Stimulated activated CD8-positive, alpha-beta memory T cell treated with anti-CD3 and anti-CD28 coated beads, Interleukin-2, amount 100 ng/mL, for 1 hour (primary cell): ENCODE results near the gene GPR55.

Experiments
- DNase-seq, 2 donors: peaks; one replicate each; pipeline ENCODE4 v3.0.0-alpha.2; 2020; ENCODE audit warnings: low read depth in 2 of 2

The GPR55 gene

DNA sequence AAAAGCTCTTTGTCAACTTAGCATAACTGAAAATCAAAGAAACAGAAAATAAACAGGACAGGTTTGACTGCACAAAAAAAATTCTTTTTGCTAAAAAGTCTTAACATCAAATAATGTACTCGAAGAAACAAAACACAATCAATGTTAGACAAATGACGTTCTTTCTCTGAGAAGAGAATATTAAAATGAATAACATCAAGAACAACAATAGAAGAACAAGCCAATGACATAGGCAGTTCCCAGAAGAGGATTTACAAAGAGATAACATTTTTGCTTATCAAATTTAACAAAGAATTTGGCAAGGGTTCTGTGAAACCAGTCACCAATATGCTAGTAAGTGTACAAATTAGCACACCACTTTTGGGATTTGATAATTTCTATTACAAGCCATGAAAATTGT, 5.8 kb downstream of the GPR55 start:
- no peak for DNase-seq

DNA sequence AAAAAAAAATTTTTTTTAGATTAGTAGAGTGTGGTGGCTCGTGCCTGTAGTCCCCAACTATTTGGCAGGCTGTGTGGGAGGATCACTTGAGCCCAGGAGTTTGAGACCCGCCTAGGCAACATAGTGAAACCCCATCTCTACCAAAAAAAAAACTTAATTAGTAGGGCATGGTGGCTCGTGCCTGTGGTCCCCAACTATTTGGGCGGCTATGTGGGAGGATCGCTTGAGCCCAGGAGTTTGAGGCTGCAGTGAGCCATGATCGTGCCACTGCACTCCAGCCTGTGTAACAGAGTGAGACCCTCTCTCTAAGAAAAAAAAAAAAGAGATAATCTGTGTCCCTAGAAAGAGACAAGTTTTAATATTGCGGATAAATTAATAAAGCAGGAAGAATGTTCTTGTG, 8.8 kb downstream of the GPR55 start:
- no peak for DNase-seq

DNA sequence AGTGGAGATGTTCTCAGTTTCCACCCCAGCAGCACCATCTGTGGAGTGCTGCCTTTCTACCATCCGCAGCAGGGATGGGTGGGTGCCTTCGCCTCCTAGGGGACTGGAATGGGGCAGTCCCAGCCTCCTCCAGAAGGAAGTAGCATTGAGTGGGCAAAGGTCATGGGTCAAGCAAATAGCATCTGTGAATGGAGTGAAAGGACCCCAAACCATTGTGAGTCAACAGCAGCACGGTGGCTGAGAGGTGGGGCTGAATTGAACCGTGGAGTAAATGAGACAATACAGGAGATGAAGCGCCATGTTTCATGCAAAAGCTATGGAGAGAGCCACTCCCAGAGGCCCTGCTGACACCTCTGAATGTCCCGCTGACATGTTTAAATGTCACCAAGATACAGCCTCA, 9.7 kb downstream of the GPR55 start:
- DNase-seq: no peak

DNA sequence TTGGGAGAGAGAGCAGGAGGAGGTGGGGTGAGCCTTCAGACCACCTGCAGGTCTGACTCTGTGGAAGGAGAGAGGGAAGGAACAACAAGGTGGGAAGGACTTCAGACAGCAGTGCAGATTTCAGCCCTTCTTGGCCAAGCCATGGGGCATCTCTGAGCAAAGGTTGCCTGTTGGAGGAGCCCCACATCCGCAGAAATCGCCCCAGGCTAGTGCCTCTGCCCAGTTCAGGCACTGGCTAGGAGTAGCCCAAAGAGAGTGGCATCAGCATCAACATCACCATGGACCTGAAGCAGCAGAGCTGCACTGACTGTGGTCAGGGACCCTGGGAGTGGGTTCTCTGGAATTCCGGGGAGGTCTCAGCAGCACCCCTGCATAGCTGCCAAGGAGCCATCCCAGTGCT, 10.2 kb downstream of the GPR55 start:
- no peak for DNase-seq

DNA sequence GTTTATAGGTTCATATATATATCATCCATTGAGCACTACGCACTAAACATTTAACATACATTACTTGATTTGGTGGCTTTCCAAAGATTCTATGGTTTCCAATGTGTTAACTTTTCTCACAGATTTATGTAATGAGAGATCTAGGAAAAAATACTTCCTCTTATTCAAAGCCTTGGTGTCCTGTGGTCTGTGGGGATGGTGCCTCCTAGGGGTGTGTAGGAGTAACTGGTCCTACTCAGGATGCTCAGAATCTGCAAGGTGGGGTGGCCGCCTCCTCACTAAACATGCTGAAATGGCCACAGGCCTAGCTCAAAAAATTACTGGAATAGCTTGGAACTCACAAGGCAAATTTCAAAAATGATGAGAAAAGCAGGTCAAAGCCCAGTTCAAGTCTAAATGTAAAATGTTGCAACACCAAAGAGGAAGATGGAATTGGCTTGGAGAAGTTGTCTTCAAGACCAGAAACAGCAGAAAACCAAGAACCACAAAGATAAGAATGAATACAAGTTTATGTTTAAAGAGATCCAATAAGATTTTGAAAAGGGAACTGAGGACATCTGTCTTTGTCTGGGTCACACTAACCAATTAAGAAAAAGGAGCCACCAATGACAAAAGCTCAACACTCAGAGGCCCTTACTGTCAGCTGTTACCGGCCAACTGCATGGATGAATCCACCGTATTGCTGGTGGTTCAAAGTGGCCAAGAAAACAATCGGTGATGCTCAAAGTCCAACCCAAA, 11.5 kb downstream of the GPR55 start:
- no peak for DNase-seq

DNA sequence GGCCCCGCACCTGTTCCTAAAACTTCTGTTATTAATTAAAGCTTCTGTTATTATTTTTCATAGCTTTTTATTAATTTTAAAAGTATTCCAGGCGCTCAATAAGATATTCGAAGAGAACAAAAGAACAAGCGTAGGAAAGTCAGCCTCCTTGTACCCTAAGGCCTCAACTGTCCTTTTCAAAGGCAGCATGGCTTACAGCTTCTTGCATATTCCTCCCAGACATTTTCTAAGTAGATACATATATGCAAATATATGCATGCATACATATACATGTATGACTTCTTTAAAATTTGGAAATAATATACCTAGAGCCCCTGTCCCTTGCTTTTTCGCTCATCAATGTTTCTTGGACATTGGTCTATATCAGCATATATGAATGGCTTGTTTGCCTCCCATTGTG, 12.3 kb downstream of the GPR55 start:
- no peak for DNase-seq

DNA sequence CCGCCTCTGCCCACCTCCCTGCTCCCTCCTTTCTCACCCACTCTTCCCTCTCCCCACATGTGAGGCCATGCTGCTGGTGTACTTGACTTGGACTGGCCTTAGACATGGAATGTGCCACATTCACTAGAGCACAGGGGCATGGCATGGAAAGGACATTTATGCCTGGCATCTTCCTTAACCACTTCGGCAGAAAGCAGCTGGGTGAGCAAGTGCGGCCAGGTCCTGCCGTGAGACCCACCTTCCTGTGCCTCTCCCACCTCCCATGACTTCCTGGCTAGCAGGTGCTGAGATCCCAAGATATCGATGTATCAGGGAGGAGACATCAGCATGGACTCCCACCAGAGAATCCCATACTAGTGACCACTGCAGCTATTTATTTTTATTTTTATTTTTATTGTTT, 13.0 kb downstream of the GPR55 start:
- DNase-seq: no peak

DNA sequence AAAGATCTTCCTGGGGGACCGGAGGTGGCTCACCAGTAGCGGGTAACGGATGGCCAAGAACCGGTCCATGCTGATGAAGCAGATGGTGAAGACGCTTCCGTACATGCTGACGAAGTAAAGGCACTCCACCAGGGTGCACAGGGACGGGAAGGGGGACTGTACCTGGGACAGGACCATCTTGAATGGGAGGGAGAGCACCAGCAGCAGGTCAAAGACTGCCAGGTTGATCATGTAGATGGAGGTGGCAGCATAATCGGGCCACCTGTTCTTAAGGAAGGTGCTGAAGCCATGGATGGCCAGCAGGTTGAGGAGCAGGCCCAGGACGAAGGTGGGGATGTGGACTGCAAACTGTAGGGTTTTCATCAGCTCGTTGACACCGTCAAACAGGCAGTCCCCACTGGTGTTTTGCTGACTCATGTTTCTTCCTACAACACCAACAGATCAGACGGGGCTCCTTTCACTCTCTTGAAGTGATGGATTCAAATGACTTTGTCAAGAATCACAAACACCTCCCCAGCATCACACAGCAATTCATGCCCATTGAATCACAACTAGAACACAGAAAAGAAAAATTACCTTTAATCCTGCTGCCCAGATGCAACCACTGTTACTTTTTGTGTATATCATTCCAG, 14.4 kb downstream of the GPR55 start:
- no peak for DNase-seq

DNA sequence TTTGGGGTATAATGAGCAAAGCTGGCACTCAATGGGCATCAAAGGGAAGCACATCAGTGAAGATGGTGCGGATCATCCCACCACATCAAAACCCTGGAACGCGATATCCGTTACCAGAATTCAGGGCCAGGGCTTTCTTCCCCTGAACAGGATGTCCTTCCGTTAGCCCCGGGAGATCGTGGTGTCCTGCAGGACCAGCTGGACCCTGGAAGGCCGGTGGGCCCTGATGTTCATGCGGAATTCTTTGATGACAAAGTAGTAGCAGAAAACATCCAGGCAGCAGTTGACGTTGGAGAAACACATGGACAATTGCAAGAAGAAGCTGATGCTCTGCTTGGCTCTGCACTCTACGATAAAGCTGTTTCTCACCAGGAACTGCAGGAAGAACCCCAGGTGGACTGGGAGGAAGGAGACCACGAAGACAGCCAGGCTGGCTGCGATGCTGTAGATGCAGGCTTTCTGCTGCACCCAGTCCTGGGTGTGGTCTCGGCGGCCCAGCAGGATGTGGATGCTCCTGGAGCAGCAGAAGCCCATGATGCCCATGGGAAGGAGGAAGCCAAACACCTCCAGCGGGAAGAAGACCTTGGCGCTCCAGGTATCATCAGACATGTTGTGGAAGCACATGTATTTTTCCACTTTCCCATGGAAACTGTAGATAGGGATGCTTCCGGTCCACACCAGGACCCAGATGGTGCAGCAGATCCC, 15.0 kb downstream of the GPR55 start:
- DNase-seq: no peak

DNA sequence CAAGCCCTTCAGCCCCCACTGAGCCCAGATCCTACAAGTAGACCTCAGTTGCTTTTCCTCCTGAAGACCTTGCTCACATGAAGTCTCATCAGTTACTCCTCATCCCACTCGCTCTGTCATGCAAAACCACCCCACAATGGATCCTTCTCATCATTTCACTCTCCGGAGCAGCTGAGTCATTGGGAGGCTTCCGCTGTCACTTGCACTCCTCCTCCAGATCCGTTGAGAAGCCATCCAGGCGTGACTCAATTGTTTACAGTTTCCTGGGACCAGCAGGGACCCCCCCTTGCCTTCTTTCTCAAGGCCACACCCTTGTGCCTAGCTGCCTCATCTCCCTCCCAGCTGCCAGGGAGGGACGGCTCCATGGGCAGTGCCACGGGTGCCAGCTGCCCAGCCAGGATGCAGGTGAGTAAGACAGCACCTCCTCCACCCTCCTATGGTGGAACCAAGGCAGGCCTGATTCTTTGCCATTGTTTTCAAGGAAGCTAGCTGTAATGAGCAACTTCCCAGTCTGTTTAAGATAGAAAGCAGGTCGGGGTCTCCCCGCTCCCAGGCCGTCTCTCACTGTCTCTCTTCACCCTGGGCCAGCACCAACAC, 16.3 kb downstream of the GPR55 start:
- DNase-seq: no peak

DNA sequence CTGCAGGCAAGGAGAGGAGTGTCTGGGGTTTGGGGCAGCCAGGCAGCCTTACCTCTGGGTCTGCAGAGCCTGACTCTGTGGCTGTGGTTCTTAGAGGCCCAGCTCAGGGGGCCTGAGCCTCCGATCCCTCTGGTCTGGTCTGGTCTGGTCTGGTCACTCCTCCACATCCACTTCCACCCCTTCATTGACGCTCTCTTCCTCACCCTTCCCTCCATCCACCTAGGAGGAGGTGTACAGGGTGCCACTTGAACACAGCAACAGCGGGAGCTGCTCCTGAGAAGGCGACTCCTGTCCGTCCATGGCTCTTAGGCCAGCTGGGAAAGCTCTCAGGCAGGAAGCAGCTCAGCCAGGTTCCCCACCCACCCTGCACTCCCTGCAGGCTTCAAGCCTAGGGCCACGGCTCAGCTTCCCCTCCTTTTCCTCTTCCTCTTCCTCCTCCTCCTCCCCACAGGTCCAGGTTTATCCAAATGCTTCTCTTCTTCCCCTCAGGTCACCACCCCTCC, 16.9 kb downstream of the GPR55 start:
- DNase-seq: no peak

DNA sequence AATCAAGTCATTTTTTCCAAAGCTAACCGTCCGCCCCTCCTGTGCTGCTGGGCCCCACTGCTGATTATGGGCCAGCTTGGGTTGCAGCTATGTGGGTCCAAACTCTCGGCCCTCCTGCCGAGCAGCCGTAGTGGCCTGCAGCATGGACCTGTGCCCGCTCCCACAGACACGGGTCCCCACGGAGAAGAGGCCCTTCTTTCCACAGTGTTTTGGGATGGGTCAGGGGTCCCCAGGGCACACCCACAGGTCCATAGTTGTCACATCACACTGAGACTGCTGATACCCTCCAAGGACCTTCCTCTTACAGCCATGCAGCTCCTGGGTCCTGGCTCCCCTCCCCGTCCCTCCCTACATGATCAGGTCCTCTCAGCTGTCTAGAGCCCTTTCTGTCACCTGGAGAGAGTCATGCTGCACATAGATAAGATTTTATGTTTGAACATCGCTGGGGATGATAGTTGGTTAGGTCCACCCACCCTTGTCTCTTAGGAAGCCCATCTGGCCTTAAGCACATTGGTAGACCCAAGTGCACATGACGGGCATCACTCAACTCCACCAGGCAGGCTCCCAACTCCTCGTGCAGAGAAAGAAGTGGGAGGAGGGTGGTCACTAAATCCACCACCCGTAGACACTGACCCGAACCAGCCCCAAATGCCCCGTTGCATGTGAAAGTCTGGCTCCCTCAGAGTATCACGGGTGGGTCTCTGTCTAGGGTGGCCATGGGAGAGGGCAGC, 17.5 kb downstream of the GPR55 start:
- no peak for DNase-seq

DNA sequence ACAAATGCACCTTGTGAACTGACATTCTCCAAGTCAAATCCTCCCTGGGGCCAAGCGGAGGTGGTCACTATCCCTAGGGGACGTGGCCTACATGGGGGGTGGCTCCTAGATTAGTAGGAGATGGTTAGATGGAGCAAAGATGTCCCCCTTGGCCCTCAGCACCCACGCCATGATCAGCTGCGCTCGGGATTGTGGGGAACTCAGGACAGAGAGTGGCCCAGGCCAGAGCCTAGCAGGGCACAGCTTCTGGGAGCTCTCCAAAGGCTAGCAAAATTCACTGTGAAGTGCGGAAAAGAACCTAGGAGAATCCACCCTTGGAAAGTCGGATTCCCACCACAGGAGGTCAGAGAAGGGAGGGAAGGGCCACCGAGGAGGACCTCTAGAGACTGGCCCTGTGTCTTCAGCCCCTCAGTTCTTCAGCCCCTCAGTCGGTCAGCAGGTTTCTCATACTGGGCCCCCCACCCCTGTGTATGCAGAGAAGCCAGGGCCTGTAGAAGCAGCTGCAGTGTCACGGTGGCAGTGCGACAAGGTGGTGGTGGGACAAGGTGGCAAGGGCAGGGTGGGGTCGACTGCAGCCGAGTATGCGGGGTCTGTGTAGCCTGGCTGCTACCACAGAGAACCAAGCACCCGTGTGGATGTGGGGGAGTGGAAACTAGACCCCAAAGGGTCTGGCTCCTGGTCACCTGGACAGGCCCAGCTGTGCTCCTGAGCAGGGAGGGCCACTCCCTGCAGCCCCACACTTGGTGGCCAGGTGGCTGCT, 18.4 kb downstream of the GPR55 start:
- DNase-seq: no peak

DNA sequence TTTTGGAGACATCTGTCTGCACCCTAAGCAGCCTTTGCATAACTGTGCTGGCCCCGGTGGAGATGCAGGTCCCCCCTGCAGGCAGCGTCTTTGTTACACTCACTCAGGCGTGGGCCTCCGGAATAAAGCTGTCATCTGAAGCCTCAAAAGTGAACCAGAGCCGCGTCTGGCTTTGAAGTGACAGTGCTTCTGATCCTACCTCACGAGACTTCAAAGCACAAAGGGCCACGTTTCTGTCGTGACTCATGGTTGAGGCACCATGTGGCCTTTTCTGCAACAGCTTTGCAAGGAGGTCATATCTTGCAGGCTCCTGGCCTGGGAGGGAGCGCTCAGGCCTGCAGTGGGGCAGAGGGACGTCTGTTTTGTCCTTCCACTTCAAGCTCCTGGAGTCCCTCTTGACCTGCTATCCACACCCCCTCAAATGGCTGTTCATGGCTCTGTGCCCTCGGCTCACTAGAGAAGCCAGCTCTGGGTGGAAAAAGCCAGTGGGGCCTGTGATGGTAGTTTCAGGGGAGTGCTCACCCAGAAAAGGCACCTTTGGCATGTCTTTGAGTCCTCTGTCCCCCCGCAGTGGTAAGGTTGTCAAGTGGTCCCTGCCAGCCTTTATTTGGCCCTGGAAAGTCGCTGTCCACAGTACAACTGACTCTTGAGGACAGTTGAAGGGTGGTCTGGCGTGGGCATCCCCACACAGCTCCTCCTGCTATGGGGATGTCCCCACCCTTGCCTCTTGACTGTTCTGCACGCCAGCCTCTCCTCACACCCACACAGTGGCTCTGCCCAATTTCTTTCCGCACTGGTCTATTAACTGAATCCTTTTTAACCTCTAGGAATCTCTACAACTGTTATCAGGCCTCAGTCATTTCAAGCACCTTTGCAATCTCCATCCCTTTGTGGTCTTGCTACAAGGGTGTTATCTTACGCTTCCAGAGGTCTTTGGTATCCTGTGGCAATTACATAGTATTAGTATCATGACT, 19.3 kb downstream of the GPR55 start:
- DNase-seq: peak; percentile 62 to 73

DNA sequence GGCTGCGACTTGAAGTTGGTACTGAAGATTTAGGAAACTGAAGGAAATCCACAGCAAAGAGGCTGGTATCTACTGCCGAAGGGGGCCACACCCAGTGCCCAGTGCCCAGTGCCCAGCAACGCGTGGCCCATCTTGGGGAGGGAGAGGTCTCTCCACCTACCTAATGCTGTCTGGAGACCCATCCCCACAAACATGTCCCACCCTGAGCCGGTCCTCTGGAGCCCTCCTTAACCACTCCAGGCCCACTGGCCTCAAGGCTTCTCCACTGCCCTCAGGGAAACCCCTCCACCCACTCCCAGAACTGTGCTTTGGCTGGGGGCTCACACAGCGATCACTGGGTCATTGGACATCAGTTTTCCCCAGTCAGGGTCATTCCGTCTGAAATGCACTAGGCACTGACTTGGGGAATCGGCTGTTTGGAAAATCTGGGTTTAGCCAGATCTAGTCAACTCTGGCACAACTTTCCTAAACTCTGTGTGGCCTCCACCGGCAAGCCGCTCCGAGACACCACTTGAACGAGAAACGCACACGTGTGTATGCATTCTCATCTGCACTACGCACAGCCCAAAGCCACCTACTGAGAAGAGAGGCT, 20.1 kb downstream of the GPR55 start:
- no peak for DNase-seq

DNA sequence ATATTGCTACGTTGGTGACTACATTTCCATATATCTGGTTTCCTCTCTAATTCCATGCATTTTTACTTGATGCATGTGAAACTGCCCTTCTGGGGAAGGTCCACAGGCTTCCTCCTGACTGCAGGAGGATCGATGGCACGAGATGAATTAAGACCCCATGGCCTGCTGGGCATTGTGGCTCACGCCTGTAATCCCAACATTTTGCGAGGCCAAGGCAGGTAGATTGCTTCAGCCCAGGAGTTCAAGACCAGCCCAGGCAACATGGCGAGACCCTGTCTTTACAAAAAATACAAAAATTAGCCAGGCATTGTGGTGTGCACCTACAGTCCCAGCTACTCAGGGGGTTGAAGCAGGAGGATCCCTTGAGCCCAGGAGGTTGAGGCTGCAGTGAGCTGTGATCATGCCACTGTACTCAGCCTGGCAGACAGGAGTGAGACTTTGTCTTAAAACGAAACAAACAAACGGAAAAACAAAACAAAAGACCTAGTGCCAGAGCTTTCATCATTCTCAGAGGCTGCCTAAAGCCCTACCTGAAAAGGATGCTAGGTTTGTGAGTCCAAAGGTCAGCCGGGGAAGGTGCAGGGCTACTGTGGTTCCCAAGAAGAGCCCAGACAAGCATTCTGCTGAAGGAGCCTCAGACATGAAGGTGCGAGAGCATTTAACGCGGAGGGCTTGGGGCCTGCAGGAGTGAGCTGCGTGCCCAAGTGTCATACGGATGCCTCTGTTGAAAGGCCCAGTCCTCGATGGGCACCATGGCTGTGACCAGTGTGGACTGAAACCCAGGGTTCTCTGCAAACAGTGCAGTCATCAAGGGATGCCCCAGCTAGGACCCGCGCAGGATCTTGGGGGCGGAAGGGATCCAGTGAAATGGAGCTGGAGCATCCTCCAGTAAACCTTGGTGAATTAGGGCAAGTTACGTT, 21.6 kb downstream of the GPR55 start:
- no peak for DNase-seq

DNA sequence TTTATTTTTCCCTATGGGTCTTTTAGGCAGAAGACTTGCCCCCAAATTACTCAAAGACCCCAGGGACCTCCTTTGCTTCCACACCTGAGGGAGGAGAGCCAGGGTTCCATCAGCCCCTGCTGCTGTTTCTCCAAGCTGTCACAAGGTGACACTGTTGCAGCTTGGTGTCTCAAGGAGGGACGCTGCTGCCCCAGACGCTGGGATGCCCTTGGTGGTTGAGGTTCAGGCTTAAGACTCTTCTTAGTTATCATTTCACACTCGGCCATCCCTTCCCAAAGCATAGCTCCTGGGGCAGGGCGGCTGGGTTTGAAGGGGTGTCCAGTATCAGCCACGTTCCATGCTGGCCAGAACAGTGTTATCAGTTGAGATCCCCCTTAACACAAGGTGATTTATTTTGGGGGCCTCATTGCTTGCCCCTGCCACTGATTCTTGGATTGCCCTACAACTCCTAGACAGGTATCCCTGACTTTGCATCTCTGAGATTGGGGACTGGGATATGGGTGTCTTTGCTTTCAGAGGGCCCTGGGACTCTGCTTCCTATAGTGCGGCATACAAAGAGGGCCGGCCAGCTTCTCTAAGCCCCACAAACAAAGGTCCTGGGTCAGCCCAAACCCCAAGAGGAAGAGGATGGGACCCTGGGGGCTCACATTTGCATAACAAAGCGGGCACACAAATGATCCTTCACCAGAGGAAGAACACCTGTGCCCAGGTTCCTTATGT, 22.7 kb downstream of the GPR55 start:
- peak in 1 of 2 donors; percentile 16 for DNase-seq

DNA sequence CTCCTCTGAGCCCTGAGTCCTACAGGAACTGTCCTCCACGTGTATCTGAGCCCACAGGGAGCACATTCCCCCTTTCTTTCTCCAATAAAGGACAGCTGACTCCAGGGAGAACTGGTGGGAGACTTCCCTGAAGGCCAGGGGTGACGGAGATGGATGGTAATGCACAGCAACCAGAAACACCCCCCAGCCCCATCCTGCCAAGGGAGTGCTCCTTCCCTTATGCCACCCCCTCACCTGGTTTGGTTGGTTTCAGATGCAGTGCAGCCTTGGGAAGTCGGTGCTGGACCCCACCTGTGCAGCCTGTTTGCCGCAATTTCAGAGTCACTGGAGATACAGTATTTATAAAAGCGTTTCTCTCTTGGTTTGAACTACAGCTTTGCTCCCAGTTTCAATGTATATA, 24.0 kb downstream of the GPR55 start:
- DNase-seq: no peak
